ENCODE data around the gene ZYG11A. TPM values are rescaled to one million over a fixed set of nuclear protein-coding genes. Genes with fewer than 3 reads are reported as not detected.

ZYG11A gene
- total and polyA plus RNA-seq, 2 of the 8 experiments (the other 6 are each of a cell fraction or from before 2014, with no cell fraction given) = 0.89 to 2.6 TPM

- Histone ChIP-seq H2BK15ac (ENCODE audit: low read length) (no peak overlapping the region), H2BK5ac (ENCODE audit: low read depth, low read length) (no peak overlapping the region), H4K91ac (replicated peaks; ENCODE audit: insufficient read length, low read length) (no peak overlapping the region), H4K5ac (ENCODE audit: insufficient read length, low read depth, low read length) (no peak overlapping the region), H2AFZ (ENCODE audit: low read length) (no peak overlapping the region), H3K4me1 (replicated peaks in 1 of 4; ENCODE audit: control insufficient read depth in 3 of 4, insufficient read depth in 4 of 4, low read length in 3 of 4) (peaks cover 0 to 2% (median 0%) of the 10 kb centered on the region in 4 experiments; a peak in 3 of 7 replicates), H3K36me3 (ENCODE audit: control insufficient read depth in 2 of 4, insufficient read depth in 4 of 4, low read length in 3 of 4) (no peaks in the 10 kb centered on the region), H2AK5ac (ENCODE audit: low read depth, low read length) (no peak overlapping the region), H2BK20ac (ENCODE audit: low read length) (no peak overlapping the region), H3K27me3 (replicated peaks in 1 of 4; ENCODE audit: control insufficient read depth in 3 of 4, extremely low read depth in 1 of 4, insufficient read depth in 3 of 4, low read length in 3 of 4) (peaks cover 3 to 28% (median 18%) of the 10 kb centered on the region in 4 experiments), H3K79me2 (ENCODE audit: control insufficient read depth in 1 of 2, insufficient read depth in 2 of 2, low read length in 2 of 2) (no peaks in the 10 kb centered on the region), H3K4ac (replicated peaks; ENCODE audit: insufficient read length, low read depth, low read length) (no peak overlapping the region), H3K9ac (replicated peaks in 1 of 4; ENCODE audit: extremely low read depth in 1 of 4, low read depth in 3 of 4, low read length in 3 of 4) (no peak overlapping the region), H3K27ac (ENCODE audit: low read depth, low read length) (no peak overlapping the region), H3K23ac (ENCODE audit: insufficient read length) (no peak overlapping the region), H2BK120ac (replicated peaks; ENCODE audit: low read depth, low read length) (no peak overlapping the region), H3K4me2 (ENCODE audit: insufficient read depth in 1 of 2, low read depth in 2 of 2, low read length in 2 of 2) (no peak overlapping the region), H3K23me2 (ENCODE audit: low read depth, low read length) (peaks cover 2% of the 10 kb centered on the region), H3K56ac (replicated peaks; ENCODE audit: insufficient read length, low read depth, low read length) (no peak overlapping the region), H3K79me1 (ENCODE audit: low read depth, low read length) (peaks cover 5% of the 10 kb centered on the region), H3K9me3 (ENCODE audit: insufficient read depth in 2 of 2, low read depth in 1 of 2, low read length in 1 of 2) (no peaks in the 10 kb centered on the region; a peak in 1 of 4 replicates), H4K20me1 (replicated peaks in 1 of 2; ENCODE audit: control insufficient read depth in 1 of 2, insufficient read depth in 2 of 2, low read length in 2 of 2) (peaks cover 1 to 2% of the 10 kb centered on the region in 2 experiments), H2BK12ac (ENCODE audit: low read depth, low read length) (no peak overlapping the region), H3K14ac (ENCODE audit: insufficient read length) (no peak overlapping the region), H4K8ac (ENCODE audit: extremely low read depth, insufficient read depth, low read length) (no peak overlapping the region), H3K4me3 (ENCODE audit: extremely low read depth in 1 of 4, insufficient read depth in 2 of 4, low read depth in 3 of 4, low read length in 4 of 4) (no peak overlapping the region), H3K18ac (ENCODE audit: extremely low read depth, low read length) (no peak overlapping the region)
- WGBS, 2 experiments (ENCODE audit: extremely low coverage in 1 of 2, insufficient coverage in 1 of 2, insufficient read length in 1 of 2, insufficient replicate concordance in 2 of 2, low coverage in 1 of 2, low lambda C conversion rate in 2 of 2, missing lambda C conversion rate in 1 of 2) = 90% methylated on average over 6 of the region's 6 CpGs; no CpG with 5 or more reads in 1 of the 2 experiments
- ChIA-PET POLR2A (ENCODE audit: partially characterized antibody) (interaction anchor here (1.3 kb wide), 1 partner anchor 9 kb away, joined by 3 read pairs; the partner anchor contains the start of gene SCP2), CTCF (ENCODE audit: partially characterized antibody) (interaction anchor here (0.7 to 6.1 kb wide), 6 partner anchors 13 to 269 kb away, joined by 3 to 39 read pairs (median 3); no protein-coding TSS in a partner anchor)
- FAIRE-seq (no peak), DNase-seq (ENCODE audit: low read depth in 1 of 2, low spot score in 2 of 2) (no peak)
- TF ChIP-seq PHF8 (conservative IDR thresholded peaks at IDR 0.05; ENCODE audit: low read depth, low read length) (no peak), NANOG (IDR thresholded peaks at IDR 0.05; ENCODE audit: insufficient read depth, low read depth, low read length, poor library complexity, severe bottlenecking) (no peak), SP4 (IDR thresholded peaks at IDR 0.05; ENCODE audit: low read length) (no peak), JUND (IDR thresholded peaks at IDR 0.05; ENCODE audit: low read length) (no peak), ATF3 (IDR thresholded peaks at IDR 0.05; ENCODE audit: insufficient read depth, low read depth, low read length) (no peak), ASH2L (IDR thresholded peaks at IDR 0.05; ENCODE audit: low read length) (no peak), CHD1 (IDR thresholded peaks at IDR 0.05; ENCODE audit: low read depth, low read length) (no peak), BACH1 (IDR thresholded peaks at IDR 0.05; ENCODE audit: low read length) (no peak), YY1 (IDR thresholded peaks at IDR 0.05; ENCODE audit: low read depth, low read length) (no peak), ZNF274 (IDR thresholded peaks at IDR 0.05; ENCODE audit: borderline replicate concordance, extremely low read depth, low read length) (no peak), KDM4A (IDR thresholded peaks at IDR 0.05; ENCODE audit: low read depth, low read length, severe bottlenecking) (no peak), MAFK (IDR thresholded peaks at IDR 0.05; ENCODE audit: low read depth, low read length) (no peak), EGR1 (IDR thresholded peaks at IDR 0.05; ENCODE audit: borderline replicate concordance, low read depth, low read length) (no peak), SIX5 (IDR thresholded peaks at IDR 0.05; ENCODE audit: low read depth, low read length) (no peak), FOSL1 (IDR thresholded peaks at IDR 0.05; ENCODE audit: insufficient read depth, low read depth, low read length) (no peak)
These were observed 75.6 kb downstream of the ZYG11A start for GRCh38 chr1:52918201-52918600.
